GM12892 (cell line): ENCODE results near the gene ZCCHC7.

Experiments
- POLR2AphosphoS5 ChIP-seq: IDR thresholded peaks from 2 replicates; pipeline ENCODE4 v1.6.1; 2011; ENCODE audit warnings: low read depth, low read length, control low read depth
- TAF1 ChIP-seq: IDR thresholded peaks from 2 replicates; pipeline ENCODE4 v1.6.1; 2011; ENCODE audit warnings: low read depth, mild to moderate bottlenecking, control low read depth, low read length, borderline replicate concordance

DNA sequence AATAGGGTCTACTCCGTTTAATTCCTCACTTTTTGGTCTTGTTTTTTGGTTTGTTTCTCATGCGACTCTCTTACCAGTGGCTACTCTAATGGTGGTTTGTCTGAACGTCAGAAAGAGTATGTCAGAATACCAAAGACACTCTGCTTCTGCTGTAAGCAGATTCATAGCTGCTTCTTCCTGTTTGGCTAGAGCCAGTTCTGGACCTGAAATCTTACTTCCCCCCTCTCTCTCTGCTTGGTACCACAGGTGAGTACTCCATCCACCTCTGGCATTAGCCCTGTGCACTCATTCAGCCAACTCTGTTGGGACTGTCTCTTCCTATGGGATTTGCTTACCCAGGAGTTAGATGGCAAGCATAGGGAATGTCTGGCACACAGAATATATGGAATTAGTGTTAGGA lies 6.6 kb downstream of the ZCCHC7 start:
- TF ChIP-seq POLR2AphosphoS5 (no peak), TAF1 (no peak)
